Activated CD4-positive, alpha-beta T cell treated with anti-CD3 and anti-CD28 coated beads for 24 hours (primary cell): ENCODE measurements around the gene TAC3.

Source experiments
- DNase-seq, 2 donors: peaks; one replicate each; pipeline ENCODE4 v3.0.0-alpha.2; 2020; ENCODE audit warnings: low read depth in 2 of 2

The TAC3 gene

DNA sequence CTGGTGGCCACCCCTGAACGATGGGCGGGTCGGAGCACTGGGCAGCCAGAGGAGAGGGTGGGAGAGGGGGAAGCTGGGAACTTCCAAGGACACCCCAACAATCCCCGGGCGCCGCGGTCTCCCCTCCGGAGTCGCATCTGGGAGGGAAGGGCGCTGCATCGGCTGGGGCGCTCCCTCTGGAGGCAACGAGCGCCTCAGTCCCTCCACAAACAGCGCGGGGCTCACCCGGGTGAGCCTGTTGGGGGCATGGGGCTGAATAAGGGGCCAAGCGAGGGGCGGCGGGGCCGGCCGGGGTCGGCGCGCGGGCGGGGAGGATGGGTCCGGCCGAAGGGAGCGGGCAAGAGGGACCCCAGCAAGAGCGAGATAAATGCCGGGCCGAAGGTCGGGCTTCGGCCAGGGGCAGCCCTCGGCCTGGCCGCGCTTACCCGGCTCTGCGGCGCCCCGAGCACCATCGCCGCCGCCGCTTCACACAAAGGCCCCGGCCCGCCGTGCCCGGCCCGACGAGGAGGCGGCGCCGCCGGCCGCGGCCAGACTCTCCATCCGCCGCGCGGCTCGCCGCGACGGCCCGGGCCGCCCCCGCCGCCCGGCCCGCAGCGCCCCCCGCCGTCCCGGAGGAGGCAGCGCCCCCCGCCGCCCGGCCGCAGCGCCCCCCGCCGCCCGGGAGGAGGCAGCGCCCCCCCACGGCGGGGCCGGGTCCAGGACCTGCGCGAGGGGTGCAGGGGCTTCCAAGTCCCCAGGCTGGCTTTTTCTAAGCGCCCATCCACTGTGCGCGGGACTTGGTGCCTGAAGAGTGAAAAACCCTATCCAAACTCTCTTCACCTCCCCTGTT, 10.1 kb downstream of the TAC3 start, which contains the start of gene ZBTB39:
Gene ZBTB39 (minus strand): TSS at position 567 of the 829 bp plus-strand sequence. CDS start 1,629 bp downstream, outside the sequence.
- DNase-seq, result peak in 1 of 2 donors; percentile 42

DNA sequence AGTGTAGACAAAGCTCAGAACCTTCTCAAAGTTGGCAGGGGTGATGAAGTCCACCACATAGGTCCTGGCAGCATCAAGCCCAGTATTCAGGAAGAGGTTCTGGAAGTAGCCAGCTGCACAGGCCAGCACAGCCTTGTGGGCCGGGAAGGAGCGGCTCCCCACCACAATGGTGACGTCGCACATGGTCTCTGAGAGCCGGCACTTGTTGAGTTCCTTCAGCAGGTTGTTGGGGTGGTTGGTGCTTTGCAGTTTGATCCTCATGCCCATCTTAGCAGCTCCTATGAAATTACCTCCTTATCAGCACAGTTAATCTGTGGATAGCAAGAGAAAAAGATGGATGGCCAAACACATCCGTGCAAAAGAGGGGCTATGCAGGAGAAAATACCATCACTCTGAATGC, 11.7 kb downstream of the TAC3 start:
- DNase-seq, result no peak

DNA sequence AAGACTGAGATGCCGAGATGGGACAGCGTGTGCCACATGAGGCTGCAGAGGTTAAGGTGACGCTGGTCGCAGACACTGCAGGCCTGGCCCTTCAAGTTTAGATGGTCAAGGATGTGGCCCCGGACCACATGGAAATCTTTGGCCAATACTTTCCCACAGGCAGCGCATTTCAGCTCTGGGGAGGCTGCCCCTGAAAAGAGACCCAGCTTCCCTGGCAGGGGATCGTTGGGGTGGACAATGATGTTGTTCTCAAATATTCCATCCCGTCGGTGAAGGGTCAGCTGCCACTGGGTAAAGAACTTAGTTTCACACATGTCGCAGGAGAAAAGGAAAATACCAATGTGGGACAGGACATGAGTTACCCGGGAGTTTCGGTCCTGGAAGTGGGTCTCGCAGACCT, 12.9 kb downstream of the TAC3 start:
- no peak for DNase-seq

DNA sequence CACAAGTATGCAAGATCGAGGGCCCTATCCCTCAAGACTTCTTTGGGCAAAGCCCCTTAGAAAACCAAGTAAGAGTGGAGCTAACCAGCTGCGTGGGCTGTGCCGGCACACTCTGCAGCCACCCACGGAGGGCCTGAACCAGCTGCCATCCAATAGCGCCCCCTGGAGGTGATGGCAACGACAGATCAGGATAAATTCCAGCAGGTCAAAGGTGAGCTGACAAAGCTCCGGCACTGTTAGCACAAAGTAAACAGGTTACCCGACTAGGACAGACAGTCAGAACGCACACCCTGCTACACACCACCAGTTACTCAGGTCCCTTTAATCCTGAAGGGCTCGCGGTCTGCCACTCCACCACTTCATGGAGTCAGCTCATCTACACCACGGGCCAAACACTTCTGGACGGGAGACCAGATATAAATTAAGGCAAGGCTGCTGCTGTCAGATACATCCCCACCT, 14.9 kb downstream of the TAC3 start:
- peak; percentile 62 to 67 for DNase-seq

DNA sequence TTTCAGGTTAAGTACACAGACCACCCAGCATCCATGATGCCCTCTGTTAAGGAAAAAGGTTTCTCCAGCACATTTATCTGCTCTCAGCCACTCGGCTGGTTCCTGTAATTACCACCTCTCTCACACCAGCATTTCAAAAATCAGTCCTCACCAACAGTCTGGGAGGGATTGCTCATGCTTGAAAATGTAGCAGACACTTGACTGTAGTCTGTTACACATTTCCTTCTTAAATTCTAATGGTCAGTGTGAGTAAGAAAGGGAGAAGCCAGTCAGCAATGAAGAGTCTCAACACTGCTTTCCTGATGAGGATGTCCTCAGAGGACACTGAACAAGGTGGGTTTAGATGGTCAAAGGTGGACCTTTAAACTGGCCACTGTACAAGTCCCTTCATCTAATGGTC, 15.9 kb downstream of the TAC3 start:
- DNase-seq, result no peak

DNA sequence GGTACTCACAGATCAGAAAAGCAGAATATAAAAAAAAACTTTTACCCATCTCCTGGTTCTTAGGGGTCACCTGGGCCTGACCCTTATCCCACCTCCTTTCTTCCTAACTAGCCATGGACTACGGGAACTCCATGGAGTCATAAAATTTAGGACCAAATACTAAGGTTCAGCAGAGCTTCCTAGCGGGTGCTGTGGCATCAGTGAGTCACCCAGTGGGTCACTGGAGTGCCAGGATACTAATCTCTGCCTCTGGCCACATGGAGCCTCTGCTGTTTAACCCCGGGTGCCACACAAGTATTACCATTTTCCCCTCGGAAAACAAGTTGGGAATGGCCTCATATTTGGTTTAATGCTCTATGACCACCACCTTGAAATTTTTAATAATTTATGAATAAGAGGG, 16.9 kb downstream of the TAC3 start:
- no peak for DNase-seq

GRCh38 chr12:56998981-56999380, 17.3 kb downstream of the TAC3 start:
- peak; percentile 34 to 45 for DNase-seq

DNA sequence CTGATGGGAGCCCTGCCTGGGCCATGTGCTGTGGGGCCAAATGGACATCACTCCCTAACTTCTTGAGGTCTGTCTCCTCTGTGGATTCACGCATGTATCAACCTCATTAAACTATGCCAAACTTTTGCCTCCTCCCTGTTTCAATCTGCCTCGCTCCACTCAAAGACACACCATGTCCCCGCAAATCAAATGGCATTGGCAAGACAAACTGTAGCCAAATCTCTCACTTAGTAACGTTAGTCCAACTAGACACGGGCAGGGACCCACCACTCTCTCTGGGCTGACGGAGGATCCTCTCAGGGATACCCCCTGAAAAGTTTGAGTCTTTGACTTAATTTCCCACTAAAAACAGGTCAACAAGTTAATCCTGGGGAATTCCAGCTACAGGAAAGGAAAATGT, 18.0 kb downstream of the TAC3 start:
- DNase-seq, result no peak

DNA sequence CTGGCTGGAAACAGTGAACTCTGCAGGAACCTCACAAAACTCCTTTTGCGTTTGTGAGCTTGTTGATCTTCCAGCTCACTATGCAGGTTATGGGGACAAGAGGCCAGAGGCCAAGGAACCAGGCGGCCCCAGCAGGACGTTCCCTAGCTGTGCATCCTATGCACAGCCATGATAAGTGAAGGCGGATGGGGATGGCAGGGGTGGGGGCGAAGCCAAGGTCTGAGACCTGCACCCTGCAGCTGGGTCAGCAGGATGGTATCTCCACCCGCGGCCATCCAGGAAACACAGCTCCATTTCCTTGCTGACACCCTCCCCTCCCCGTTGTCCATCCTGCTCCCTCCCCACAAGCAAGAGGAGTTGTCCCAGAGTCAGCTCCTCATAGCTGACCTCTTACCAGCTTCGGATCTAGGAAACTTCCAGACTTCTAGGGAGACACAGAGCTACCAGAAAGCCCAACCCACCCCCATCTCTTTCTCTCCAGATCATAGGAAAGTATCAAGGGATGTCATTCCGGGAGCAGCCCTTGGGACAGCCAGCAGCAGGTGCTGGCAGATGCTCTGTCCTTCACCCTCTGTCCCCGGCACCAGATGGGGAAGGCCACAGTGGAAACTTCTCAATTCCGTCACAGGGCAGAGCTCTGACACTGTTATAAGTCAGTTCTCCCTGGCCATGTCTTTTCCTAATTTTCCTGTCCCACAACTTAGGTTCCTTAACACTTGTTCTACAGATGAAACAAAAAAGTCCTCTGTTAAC, 19.4 kb downstream of the TAC3 start:
- no peak for DNase-seq

GRCh38 chr12:56995930-56996496, 20.3 kb downstream of the TAC3 start:
- DNase-seq, result no peak

DNA sequence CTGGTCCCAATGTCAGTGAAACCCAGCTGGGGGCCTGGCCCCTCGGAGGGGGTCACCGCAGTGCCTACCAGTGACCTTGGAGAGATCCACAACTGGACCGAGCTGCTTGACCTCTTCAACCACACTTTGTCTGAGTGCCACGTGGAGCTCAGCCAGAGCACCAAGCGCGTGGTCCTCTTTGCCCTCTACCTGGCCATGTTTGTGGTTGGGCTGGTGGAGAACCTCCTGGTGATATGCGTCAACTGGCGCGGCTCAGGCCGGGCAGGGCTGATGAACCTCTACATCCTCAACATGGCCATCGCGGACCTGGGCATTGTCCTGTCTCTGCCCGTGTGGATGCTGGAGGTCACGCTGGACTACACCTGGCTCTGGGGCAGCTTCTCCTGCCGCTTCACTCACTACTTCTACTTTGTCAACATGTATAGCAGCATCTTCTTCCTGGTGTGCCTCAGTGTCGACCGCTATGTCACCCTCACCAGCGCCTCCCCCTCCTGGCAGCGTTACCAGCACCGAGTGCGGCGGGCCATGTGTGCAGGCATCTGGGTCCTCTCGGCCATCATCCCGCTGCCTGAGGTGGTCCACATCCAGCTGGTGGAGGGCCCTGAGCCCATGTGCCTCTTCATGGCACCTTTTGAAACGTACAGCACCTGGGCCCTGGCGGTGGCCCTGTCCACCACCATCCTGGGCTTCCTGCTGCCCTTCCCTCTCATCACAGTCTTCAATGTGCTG, 21.0 kb downstream of the TAC3 start:
- no peak for DNase-seq

DNA sequence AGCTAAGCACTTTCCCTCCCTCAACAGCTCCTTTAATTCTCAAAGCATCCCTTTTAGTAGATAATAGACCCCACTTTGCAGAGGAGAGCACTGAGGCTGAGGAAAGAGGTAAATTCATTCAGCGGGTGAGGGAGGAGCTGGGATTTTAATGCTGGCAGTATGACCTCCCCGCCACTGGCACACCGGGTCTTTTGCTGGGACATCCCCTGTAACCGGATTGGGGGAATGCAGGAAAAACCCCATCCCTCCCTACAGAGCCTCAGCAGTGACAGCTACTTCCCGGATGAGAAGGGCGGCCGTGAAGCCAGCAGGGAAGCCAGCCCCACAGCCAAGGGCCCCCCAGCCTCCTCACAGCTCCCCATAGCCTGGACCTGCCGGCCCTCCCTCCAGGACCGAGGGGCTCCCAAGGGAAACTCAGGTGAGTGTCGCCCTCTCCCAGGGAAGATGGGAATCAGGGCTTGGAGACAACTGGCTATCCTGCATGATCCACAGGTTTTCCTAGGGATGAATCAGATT, 22.0 kb downstream of the TAC3 start:
- no peak for DNase-seq

DNA sequence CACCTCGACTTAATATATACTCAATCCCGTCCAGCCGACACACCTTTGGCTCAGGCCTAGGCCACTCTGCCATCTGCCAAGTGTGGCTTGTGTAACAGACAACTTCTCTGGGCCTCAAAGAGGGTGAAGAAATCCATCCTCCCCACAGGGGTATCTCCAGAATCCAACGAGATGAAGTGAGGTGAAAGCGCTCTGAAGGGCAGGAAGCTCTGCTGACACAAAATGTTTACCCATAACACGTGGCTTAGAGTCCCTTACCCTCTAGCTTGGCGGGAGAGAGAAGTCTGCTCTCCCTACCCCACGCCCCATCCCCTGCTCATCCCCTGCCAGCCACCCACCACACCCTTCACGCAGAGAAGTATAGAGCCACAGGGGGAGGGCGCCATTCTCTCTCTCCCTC, 23.0 kb downstream of the TAC3 start:
- no peak for DNase-seq

DNA sequence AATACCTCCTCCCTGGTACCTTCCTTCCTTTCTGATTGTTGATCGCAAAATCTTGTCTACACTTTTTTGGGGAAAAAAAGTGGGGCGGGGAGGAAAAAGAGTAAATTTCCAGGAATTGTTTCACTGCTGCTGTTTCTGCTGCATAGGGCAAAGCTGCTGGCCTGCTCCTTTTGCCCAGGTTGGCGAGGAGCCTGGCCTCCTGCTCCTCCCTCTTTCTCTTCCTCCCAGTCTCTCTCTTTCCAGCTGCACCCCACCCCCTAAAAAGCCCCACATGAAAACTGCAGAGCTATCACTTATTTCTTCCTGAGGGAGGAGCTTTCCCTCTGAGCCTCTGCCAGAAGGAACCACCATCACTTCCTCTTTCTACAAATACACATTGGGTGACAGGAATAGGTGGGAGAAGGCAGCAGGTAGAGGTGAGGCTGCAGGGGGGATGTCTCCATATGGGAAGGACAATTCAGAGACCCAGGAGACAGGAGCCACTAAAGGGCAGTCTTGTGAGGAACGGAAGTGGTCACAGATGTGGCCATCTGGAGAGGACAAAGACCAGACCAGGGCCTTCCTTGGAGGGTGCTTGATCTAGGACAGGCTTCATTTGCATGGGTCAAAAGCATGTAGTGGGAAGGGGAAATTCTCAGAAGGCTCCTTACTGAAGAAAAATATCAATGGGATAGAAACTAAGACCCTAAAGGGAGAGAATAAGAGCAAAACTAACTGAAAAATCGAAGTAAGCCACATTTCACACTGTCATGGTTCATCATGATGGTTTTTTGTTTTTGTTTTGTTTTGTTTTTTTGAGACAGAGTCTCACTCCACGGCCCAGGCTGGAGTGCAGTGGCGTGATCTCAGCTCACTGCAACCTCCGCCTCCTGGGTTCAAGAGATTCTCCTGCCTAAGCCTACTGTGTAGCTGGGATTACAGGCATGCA, 24.7 kb downstream of the TAC3 start:
- no peak for DNase-seq

DNA sequence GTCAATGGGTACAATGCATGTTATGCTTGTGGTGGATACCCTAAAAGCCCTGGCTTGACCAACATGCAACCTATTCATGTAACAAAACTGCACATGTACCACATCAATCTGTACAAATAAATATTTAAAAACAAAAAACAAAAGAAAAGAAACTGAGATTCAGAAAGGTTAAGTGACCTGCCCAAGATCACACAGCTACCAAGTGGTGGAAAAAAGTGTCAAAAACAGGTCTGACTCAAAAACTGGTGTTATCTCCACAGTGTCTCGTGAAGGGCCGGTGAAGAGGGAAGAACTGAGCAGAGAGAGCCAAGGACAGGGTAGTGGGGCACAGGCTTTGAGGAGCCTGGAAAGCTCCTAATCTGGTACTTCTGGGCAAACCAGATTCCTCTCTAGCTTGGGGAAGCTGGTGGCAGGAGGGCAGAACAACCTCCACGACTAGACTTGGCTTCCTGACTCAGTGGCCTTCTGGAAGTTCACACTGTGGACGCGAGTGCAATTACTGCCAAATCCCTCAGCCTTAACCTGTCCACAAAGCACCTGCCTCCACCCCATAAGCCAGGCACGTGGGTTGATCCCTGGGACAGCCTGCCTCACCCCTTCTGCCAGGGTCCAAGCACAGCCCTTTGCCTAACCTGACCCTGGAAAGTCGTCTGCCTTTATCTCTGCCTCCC, 25.5 kb downstream of the TAC3 start:
- no peak for DNase-seq

DNA sequence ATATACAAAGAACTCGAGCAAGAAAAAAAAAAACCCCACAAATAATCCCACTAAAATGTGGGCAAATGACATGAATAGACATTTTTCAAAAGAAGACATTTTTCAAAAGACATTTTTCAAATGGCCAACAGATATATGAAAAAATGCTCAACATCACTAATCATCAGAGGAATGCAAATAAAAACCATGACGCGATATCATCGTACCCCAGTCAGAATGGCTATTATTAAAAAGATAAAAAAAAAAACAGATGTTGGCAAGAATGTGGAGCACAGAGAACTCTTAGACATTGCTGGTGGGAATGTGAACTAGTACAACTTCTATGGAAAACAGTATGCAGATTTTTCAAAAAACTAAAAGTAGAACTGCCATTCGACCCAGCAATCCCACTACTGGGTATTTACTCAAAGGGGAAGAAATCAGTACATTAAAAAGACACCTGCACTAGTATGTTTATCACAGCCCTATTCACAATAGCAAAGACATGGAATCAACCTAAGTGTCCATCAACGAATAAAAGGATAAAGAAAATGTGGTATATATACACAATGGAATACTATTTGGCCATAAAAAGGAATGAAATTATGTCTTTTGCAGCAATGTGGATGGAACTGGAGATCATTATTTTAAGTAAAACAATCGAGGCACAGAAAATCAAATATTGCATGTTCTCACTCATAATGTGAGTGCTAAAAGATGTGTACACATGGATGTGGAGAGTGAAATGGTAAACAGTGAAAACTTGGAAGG, 26.3 kb downstream of the TAC3 start:
- DNase-seq, result no peak

- no peak for DNase-seq
These were observed 28.1 kb downstream of the TAC3 start for GRCh38 chr12:56988207-56988739.

DNA sequence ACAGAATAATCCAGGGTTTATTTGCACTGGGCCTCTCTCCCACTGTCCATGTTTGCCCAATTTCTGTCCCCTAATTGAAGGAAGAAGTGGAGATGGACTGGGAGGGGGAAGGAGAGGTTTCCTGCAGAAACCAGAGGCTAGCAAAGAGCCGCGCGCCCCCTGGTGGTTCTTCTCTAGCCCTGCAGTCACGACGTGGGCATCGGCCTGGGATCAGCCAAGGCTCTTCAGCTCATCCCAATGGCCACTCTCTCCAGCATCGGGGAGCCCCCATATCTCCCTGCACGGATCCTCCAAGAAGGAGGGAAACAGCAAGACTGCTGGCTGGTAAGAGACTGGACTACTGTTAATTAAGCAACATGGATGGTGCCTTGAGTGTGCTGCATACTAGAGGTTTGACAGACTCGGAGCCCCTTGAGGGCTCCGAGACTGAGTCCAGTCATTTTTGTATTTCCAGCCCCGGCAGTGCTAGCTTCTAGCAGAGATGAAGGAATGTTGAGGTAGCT, 28.7 kb downstream of the TAC3 start:
- peak; percentile 65 to 74 for DNase-seq

DNA sequence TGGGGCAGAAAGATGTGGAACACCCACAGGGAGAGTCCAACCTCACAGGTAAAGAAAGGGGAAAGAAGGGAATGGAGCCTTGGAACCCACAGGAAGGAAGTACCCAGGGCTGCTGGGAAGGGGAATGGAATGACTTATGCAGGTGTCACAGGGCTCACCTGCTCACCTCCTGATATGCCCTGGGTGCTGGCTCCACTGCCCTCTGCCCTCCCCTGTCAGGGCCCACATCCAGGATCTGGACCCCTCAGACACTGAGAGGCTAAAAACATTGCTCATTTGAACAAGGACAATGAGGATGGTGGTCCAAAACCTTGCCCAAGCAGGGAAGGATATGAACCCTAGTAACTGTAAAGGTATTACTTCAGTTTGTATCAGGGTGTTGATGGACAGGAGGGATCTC, 29.3 kb downstream of the TAC3 start:
- DNase-seq, result no peak
